NAMALWA (cell line): Measurements from ENCODE around the gene STYXL2.
A peak's percentile ranks its signal among the peaks of the same experiment; 100 is the strongest.

Experiments used
- DNase-seq: peaks from one replicate; pipeline ENCODE4 v3.0.0-alpha.2; 2015; ENCODE audit warnings: low spot score

The STYXL2 gene

DNA sequence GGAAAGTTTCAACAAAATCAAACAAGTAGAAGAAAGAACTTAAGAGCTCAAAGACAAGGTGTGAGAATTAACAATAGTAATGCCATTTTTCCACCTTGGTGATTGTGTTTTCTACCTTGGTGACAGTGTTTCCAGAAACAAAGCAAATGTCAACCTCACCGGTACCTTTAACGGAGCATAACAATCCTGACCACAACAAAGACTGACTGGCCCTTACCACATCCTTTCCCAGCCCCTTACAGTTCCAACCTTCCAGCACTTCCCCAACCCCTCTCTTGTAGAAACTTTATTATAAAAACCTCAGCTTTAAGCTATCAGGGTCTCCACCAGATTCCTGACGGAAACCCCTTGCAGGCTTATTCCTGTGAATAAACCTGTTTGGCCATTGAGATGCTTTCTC, 16.7 kb downstream of the STYXL2 start:
- DNase-seq, result no peak

DNA sequence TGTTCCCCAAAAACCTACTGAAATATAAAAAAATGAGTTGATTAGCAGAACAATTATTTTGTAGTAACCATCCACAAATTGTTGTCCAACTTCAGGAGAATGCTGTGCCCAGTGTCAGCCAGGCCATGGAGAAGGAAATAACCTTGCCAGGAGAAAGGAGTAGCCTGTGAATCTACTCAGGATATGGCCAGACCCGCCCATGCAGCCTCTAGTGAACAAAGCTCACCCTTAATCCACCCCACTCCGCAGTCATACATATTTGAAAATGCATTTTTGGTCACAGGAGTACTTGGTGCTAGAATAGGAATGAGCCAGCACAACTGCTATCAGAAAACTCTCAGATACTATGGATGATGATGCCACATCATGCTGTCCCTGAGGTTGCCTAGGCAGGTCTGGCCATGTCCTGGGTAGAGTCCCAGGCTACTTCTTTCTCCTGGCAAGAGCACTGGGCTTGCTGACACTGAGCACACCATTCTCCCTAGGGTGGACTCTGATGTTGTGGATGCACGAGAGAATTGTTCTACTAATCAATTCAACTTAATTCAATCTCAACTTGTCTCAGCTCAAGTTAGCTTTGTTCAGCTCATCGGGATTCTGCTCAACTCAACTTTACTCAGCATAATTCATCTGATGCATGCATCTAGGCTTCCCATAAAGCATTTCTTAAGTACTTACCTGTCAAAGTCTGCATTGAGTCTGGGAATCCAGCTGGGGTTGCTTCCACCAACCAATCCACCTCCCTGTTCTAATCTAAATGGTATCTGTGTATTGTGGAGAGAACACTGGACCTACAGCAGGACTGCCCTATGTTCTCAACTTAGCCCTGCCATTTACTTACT, 18.2 kb downstream of the STYXL2 start:
- DNase-seq, result no peak

DNA sequence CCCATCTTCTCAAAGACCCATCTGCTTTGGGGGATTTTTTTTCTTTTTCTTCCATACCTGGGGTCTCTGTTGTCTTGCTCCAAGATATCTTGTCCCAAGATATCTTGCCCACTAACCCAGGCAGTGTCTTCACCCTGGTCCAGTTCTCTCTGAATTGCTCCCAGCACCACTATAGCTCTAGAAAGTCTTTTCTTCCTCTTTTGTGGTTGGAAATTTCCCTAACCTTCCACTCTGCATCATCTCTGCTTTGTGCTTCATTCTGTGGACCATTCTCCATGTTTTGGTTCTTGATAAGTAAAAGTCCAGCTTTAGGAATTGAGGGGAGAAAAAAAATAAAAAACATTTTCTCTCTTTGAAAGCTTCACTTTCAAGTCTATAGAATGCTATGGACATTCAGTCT, 20.9 kb downstream of the STYXL2 start:
- no peak for DNase-seq

DNA sequence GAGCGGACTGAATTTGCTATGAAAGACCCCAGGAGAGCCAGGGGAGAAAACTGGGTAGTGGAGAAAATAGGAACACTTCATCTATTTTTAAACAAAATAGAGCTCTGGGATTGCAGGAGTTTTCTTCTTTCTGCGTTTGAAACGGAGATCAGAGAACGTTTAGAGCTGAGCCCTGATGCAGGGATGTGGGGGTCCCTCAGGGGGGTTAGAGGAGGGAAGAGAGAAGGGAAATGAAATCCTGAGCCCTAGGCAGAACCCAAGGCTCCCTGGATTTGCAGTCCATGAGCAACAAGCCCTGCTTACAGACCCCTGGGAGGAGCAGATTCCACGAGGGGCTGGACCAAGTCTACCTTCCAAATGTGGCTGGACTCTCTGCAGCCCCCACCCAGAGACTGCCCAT, 21.8 kb downstream of the STYXL2 start:
- DNase-seq, result no peak

DNA sequence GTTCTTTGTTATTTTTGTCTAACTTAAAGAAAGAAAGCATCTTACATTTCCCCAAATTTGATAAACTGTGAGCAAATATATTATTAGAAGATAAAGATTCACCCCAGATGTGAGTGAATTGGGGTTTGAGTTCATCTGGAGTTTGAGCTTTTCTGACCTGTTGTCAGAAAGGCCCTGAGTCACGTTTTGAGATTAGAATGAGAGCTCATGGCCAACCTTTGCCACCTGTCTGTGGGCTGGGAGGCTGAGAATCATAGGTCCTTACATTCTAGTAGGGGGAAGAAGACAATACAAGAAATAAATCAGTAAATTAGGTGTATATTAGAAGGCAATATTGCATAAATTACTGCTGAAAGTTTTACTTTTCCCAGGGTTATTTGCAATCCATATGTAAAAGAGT, 22.3 kb downstream of the STYXL2 start:
- no peak for DNase-seq

DNA sequence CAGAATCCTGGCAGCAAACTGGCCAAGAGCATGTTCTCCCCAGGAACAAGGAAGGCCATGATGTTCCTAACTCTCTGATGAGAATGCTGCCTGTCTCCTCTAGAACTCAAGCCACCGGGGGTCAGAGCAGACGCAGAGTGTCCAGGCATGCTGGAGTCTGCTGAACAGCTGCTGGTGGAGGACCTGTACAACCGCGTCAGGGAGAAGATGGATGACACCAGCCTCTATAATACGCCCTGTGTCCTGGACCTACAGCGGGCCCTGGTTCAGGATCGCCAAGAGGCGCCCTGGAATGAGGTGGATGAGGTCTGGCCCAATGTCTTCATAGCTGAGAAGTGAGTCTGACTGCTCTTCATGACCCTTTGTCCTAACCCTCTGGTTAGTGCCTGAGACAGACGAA, 23.4 kb downstream of the STYXL2 start:
- DNase-seq, result no peak

DNA sequence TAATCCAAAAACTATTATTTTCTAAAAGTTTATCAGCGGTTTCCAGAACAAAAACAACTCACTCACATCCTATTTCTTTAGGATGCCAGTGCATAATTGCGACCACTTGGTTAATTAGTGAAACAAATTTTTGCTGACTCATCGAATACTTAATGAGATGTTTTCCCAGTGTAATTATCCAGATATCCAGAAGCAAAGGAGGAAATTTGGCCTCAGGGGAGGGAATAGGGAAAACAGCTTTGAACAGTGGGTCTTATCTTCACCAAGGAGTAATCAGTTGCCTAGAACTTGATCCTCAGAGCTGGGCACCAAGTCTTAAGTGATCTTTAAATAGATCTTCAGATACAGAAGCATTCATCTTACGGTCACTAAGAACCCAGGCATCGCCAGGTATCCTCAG, 24.3 kb downstream of the STYXL2 start:
- no peak for DNase-seq

DNA sequence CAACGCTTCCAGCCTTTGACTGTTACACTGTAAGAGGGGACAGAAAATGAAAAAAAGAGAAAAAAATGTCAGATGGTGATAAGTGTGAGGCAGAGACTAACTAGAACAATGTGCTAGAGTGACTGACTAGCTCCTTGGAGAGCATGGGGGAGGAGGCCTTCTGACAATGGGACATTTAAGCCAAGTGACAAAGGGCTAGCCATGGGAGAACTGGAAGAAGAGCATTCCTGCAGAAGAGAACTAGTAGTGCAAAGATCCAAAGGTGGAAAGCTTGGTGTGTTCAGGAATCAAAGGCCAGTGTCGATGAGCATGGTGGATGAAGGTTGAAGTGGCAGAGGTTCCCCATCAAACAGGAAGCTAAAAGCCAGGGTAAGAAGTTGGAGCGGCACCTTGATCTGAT, 25.8 kb downstream of the STYXL2 start:
- DNase-seq, result no peak

DNA sequence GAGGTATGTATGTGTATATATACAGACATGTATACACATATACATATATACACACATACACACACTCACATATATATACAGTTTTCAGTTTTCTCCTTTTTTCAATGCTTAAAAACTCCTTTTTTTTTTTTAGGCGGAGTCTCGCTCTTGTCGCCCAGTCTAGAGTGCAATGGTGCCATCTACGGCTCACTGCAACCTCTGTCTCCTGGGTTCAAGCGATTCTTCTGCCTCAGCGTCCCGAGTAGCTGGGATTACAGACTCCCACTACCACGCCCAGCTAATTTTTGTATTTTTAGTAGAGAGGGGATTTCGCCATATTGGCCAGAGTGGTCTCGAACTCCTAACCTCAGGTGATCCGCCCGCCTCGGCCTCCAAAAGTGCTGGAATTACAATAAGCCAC, 27.0 kb downstream of the STYXL2 start:
- no peak for DNase-seq

DNA sequence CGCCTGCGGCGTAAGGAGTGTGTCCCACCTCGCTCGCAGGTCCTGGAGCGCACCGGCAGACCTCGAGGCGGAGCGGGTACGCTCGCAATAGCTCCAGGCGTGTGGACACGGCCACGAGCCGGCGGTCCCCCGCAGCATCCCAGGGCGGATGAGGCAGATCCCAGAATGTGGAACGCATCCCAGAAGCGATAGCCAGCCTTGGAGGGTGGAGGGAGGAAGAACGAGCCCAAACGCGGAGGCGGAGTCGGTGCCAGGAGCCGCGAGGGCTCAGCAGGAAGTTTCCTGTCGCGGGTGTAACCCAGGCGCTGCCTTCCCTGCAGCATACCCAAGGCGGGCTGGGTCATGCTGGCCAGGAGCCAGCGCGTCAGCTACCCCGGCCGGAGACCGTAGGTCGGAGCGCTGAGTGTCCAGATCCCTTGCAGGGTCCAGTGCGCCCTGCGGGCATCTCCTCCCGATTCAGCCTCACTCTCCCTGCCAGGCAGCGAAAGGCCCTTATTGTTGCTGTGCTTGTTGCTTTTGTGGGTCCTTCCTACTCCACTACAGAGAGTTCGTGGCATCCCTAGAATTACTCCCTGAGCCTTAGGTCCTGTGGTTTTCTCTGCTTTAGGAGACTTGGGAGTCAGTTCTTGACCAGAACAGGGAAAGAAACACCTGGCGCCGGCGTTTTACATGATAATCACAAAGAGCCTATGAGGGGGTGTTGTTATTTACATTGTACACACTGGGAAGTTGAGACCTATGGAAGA, 27.7 kb downstream of the STYXL2 start:
- no peak for DNase-seq

DNA sequence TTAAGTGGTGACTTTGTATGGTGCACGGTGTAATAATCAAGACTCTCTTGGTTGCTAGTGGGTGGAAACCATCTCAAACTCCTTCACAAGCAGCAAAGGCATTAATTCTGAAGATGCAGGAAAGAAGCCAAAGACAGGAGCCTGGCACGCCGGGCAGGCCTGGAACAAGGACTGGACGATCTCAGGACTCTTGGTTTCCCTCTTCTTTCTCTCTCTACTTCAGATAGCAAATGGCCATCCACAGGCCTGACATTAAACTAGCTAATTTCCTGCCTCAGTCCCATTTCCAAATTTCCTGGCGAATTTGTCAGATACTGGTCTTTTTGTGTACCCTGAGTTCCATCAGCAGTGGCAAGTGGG, 28.2 kb downstream of the STYXL2 start:
- no peak for DNase-seq

DNA sequence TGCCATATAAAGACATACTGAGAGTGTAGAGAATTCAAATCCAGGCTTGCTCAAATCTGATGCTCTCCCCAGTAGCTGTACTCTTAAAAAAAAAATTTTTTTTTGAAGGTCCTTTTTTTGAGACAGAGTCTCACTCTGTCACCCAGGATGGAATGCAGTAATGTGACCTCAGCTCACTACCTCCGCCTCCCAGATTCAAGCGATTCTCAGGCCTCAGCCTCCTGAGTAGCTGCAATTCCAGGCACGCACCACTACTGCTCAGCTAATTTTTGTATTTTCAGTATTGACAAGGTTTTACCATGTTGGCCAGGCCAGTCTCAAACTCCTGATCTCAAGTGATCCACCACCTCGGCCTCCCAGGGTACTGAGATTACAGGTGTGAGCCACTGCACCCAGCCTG, 28.7 kb downstream of the STYXL2 start:
- DNase-seq, result no peak

DNA sequence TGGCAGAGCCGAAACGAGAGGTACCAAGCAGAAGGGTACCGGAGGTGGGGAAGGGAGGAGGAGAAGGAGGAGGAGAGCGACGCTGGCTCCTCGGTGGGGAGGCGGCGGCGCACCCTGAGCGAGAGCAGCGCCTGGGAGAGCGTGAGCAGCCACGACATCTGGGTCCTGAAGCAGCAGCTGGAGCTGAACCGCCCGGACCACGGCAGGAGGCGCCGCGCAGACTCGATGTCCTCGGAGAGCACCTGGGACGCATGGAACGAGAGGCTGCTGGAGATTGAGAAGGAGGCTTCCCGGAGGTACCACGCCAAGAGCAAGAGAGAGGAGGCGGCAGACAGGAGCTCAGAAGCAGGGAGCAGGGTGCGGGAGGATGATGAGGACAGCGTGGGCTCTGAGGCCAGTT, 32.4 kb downstream of the STYXL2 start:
- DNase-seq, result no peak

DNA sequence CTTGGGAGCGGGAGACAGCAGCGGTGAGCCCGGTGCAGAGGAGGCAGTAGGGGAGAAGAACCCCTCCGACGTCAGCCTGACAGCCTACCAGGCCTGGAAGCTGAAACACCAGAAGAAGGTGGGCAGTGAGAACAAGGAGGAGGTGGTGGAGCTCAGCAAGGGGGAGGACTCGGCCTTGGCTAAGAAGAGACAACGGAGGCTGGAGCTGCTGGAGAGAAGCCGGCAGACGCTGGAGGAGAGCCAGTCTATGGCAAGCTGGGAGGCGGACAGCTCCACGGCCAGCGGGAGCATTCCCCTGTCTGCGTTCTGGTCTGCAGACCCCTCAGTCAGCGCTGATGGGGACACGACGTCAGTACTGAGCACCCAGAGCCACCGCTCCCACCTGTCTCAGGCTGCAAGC, 32.9 kb downstream of the STYXL2 start:
- no peak for DNase-seq

DNA sequence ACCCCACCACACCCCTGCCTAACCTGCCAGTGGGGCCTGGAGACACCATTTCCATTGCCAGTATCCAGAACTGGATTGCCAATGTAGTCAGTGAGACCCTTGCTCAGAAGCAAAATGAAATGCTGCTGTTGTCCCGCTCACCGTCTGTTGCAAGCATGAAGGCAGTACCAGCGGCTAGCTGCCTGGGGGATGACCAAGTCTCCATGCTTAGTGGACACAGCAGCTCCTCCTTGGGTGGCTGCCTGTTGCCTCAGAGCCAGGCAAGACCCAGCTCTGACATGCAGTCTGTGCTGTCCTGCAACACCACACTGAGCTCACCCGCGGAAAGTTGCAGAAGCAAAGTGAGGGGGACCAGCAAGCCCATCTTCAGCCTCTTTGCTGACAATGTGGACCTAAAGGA, 33.4 kb downstream of the STYXL2 start:
- DNase-seq, result no peak

DNA sequence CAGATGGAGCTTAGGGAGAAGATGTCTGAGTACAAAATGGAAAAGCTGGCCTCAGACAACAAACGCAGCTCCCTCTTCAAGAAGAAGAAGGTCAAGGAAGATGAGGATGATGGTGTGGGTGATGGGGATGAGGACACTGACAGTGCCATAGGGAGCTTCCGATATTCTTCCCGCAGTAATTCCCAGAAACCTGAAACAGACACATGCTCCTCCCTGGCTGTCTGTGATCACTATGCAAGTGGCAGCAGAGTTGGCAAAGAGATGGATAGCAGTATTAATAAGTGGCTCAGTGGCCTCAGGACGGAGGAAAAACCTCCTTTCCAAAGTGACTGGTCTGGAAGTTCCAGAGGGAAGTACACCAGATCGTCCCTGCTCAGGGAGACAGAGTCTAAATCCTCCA, 33.8 kb downstream of the STYXL2 start:
- DNase-seq, result no peak

DNA sequence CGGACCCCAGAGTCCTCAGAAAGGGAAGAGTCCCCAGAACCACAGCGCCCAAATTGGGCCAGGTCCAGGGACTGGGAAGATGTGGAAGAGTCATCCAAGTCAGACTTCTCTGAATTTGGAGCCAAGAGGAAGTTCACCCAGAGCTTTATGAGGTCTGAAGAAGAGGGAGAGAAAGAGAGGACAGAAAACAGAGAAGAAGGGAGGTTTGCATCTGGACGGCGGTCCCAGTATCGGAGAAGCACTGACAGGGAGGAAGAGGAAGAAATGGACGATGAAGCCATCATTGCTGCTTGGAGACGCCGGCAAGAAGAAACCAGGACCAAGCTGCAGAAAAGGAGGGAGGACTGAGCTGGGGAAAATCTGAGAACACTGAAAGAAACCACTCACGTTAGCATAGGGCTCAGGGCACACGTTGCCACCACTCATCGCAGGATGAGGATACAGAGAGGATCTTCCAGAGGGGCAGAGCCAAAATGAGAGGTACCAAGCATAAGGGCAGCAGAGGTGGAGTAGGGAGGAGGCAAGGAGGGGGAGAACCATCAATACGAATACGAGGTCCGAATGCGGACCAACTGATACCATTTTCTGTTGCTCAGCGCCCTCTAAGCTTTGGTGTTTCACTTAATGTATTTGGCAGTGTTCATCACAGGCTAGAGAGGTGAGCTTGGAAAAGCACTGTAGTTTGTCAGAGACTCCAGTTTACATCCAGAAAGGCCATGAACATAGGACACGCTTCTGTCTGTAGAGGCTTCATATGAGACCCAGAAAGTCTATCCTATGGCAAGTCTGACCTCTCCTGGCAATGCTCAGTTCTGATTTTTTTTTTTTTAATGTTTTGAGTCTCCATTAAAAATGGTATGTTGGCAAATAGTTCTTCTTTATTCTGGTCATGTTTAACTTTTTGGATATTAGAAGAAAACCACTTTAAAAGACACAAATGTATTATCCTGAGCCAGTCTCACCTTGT, 34.7 kb downstream of the STYXL2 start:
- peak; percentile 31 for DNase-seq

DNA sequence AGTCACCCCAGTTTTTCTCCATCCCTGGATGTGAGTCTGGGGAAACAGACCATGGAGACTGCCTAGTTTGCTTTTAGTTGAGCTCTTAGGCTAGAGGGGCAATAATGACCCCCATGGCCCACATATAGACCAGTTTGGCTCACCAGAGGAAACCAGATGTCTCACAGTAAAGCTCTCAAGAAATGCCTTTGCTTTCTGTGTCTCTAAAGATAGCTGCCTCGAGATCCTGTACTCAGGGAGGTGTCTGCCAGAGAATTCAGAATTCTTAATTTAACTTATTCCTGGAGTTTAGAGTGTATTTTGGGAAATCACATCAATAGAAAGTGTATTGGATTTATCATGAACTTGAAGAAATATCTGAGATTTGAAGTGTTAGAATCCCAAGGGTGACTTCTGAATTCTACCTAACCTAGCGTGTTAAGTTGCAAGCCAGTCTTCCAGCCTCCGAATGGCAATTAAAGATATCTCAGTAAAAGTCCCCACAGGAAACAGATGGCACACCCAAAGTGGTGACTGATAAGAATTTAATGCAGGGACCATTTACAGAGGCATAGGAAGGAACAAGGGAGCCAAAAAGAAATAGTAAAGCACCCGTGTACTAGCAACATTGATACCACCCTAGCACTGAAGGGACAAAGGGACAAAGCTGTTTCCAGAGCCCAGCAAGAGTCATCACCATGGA, 37.1 kb downstream of the STYXL2 start:
- no peak for DNase-seq

DNA sequence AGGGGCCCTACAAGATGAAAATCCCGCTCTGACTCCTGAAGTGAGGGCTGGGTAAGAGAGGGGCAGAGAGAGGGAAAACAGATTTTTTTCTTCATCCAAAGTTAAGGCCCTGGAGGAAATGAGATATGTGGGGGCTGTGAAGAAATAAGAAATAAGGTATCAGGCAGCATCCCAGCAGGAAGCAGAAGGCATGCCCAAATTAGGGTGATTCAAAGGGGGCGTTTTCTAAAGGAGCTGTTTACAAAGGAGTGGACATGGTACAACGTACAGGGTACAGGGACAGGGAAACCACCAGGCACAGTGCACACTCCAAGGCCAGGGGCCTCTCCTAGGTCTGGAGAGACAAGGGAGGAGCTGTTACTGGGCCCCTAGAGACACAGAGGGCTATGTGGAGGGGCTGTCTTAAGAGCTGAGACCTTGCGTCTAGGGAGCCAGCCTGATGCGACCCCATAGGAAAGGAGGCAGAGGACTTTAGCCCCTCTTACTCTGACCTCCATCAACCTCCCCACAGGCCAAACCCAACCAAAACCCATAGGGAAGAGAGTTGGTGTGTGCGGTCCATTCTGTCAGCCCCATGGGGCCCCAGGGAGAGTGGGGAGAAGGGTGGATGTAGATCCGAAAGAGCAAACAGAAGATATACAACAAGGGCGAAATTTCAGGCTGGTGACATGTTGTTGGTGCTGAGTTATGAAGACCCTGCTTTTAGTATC, 38.6 kb downstream of the STYXL2 start:
- no peak for DNase-seq

DNA sequence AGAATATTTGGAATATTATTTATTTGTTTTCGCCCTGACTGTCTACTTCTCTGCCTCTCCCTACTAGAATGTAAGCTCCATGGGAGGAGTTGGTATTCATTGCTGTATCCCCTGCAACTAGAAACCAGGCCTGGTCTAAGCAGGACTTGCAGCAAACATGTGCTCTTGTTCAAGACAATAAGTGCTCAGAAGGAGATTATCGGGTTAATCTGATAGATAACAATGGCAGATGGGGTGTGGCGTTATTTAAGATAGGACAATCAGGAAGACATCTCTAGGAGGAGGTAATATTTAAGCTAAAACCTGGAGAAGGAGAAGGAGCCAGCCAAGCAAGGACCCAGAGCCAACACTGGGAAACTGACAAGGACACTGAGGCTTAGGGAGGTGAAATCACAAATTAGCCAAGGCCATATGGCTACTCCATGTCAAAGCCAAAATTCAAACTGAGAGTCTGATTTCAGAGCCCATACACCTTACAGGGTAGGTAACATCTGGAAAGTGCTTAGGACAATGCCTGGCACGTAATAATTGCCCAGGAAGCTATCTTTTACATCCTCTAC, 41.5 kb downstream of the STYXL2 start:
- DNase-seq, result no peak

DNA sequence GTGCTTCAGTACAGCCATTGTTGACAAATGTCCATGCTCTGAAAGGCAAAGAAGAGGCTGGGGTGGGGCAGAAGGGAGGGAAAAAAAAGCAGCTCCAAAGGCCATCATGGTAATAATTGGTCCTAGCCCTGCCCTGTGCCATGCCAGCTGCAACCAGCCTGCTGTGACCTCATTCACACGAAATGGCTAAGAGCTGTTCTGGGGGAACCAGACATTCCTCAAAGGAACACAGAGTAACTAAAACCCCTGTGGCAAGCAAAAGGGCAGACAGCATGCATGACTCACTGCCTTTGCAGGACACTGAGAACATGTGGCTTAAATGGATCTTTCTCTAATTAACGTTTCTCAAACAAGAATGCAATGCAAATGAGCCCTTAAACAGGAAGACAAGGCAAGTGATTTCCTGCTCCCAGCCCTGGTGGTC, 42.3 kb downstream of the STYXL2 start:
- no peak for DNase-seq
